Bronchial epithelial cell (primary cell): ENCODE measurements around the gene PAQR8. TPM values are rescaled to one million over a fixed set of nuclear protein-coding genes. Genes with fewer than 3 reads are reported as not detected.
"Not testable (repeated sequence)": the region's sequence is repeated elsewhere in the genome, so short reads cannot be mapped to it uniquely, and the experiment has no call there.

Experiments
- DNase-seq: peaks from one replicate; pipeline ENCODE4 v3.0.0-alpha.2; 2010; ENCODE audit warnings: low read depth
- FAIRE-seq: peaks from 2 replicates; lab custom pipeline; 2011; peaks lifted over from hg19 to GRCh38; lab: Jason Lieb, UNC
- H3K27me3 ChIP-seq: 2 replicates; pipeline ENCODE4 v1.5.1; 2011; ENCODE audit warnings: low read length; ENCODE audit not compliant: control insufficient read depth, insufficient read depth
- H3K36me3 ChIP-seq: 2 replicates; pipeline ENCODE4 v1.5.1; 2011; ENCODE audit warnings: low read length; ENCODE audit not compliant: control insufficient read depth, insufficient read depth
- H3K4me3 ChIP-seq: 2 replicates; pipeline ENCODE4 v1.5.1; 2011; ENCODE audit warnings: mild to moderate bottlenecking, low read depth, low read length, control low read depth
- total RNA-seq: library from RNA; depleted of rRNA; stranded (reverse); fragments of >200 nt; gene quantifications from 2 replicates; pipeline ENCODE4 v1.2.1, GENCODE V29; 2014
- TF ChIP-seq, protein P1 (sequence below): IDR thresholded peaks from 2 replicates; pipeline ENCODE4 v1.5.1; 2011; ENCODE audit warnings: mild to moderate bottlenecking, moderate library complexity, low read length, control low read depth, inconsistent platforms; ENCODE audit not compliant: insufficient read depth, severe bottlenecking

PAQR8 gene
- total RNA-seq, 1 donor from 2014 or later: 1.3 TPM

DNA sequence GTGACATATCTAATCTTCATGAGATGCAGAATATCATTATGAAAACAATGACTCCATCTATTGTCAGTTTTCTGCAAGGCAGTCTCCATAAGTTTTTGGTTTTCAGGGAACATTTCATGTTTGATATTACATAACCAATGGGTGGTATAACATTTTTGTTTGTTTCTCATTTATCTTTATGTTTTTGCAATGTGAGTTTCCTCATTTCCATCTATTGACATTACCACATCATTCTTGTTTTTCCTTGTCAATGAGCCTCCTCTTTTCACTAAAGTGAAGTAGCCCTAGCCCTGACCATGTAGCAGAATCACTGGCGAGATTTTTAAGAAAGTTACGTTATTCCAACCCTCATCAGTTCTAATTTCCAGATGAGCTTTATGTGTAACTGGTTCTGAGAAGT, 62.6 kb downstream of the PAQR8 start:
- no peak overlapping the region for H3K4me3 ChIP-seq
- DNase-seq (no peak), FAIRE-seq (no peak)
- TF ChIP-seq, protein P1, sequence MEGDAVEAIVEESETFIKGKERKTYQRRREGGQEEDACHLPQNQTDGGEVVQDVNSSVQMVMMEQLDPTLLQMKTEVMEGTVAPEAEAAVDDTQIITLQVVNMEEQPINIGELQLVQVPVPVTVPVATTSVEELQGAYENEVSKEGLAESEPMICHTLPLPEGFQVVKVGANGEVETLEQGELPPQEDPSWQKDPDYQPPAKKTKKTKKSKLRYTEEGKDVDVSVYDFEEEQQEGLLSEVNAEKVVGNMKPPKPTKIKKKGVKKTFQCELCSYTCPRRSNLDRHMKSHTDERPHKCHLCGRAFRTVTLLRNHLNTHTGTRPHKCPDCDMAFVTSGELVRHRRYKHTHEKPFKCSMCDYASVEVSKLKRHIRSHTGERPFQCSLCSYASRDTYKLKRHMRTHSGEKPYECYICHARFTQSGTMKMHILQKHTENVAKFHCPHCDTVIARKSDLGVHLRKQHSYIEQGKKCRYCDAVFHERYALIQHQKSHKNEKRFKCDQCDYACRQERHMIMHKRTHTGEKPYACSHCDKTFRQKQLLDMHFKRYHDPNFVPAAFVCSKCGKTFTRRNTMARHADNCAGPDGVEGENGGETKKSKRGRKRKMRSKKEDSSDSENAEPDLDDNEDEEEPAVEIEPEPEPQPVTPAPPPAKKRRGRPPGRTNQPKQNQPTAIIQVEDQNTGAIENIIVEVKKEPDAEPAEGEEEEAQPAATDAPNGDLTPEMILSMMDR: no peak
- H3K36me3 ChIP-seq: no peaks in the 10 kb centered on the region
- H3K27me3 ChIP-seq: no peaks in the 10 kb centered on the region

- no peaks in the 10 kb centered on the region for H3K27me3 ChIP-seq
- DNase-seq (peak; percentile 51), FAIRE-seq (no peak)
- no peaks in the 10 kb centered on the region for H3K36me3 ChIP-seq
- no peak overlapping the region for H3K4me3 ChIP-seq
- TF ChIP-seq, protein P1: no peak
Measured at GRCh38 chr6:52426667-52427066, 64.7 kb downstream of the PAQR8 start.

DNA sequence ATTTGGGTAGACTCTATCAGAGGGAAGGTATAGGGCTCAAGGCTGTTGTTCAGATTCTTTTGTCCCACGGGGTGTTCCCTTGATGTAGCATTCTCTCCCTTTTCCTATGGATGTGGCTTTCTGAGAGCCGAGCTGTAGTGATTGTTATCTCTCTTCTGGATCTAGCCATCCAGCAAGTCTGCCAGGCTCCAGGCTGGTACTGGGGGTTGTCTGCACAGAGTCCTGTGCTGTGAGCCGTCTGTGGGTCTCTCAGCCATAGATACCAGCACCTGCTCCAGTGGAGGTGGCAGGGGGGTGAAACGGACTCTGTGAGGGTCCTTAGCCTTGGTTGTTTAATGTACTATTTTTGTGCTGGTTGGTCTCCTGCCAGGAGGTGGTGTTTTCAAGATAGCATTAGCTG, 71.3 kb downstream of the PAQR8 start:
- not testable (repeated sequence) for H3K4me3 ChIP-seq, DNase-seq, FAIRE-seq, H3K36me3 ChIP-seq, H3K27me3 ChIP-seq

DNA sequence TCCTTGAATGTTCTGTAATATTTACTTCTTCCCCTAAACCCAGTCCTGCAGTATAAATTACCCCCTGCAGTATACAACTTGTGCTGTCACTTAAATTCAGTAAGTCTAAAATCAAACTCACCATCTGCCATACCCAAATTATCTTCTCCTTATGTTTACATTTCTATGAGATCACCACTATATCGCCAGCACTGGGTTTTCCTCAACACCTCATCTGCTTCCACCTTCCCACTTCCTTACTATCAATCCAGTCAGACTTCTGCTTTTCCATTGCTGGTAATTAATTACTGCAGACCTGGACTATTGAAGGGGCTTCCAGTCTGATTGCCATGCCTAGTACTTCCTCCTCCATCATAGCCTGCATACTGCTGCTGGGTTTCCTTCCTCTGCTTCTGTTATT, 73.4 kb downstream of the PAQR8 start:
- DNase-seq (peak; percentile 21), FAIRE-seq (no peak)
- no peak overlapping the region for H3K4me3 ChIP-seq
- H3K27me3 ChIP-seq: no peaks in the 10 kb centered on the region
- no peaks in the 10 kb centered on the region for H3K36me3 ChIP-seq
- TF ChIP-seq, protein P1: no peak

DNA sequence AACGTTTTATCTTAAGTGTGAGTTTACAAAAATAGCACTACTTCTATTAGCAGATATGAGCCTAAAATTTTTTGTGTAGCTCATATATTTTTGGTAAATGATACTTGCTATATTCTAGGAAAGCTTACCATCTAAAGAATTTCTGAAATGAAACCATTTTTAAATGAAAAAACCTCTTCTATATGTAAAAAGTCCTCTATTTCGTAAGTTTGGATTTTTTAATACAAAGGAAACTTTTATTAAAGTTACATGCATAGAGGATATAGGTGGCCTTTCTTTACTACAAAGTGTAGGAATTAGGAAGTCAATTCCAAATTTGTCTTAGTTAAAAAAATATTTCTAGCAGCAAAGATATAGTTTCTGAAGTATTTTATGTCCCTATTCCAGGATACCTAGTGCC, 77.0 kb downstream of the PAQR8 start:
- Histone ChIP-seq H3K27me3 (no peaks in the 10 kb centered on the region), H3K4me3 (no peak overlapping the region), H3K36me3 (no peaks in the 10 kb centered on the region)
- FAIRE-seq: no peak
- DNase-seq: no peak
- TF ChIP-seq, protein P1: no peak

- Histone ChIP-seq H3K36me3 (no peaks in the 10 kb centered on the region), H3K27me3 (no peaks in the 10 kb centered on the region), H3K4me3 (no peak overlapping the region)
- DNase-seq (peak; percentile 95), FAIRE-seq (no peak)
- TF ChIP-seq, protein P1: no peak
Measured at GRCh38 chr6:52454556-52454955, 92.6 kb downstream of the PAQR8 start.
